SU-DHL-6 (cell line): ENCODE measurements around the gene SH2D1A.

Experiments
- CTCF ChIP-seq: fragments of 200-600 bp; sonication (generic); IDR thresholded peaks from one replicate; pipeline ENCODE4 v1.5.1; 2017; ENCODE audit warnings: antibody characterized with exemption, mild to moderate bottlenecking, low read length, moderate library complexity; ENCODE audit not compliant: insufficient read depth, poor library complexity, severe bottlenecking
- EZH2phosphoT487 ChIP-seq: fragments of 200-600 bp; sonication (generic), shearing (Covaris generic); conservative IDR thresholded peaks from 2 replicates; pipeline ENCODE4 v1.6.1; 2018; ENCODE audit warnings: mild to moderate bottlenecking, antibody characterized with exemption, low read length, moderate library complexity, mixed read lengths

- TF ChIP-seq CTCF = no peak
- no peak for TF ChIP-seq EZH2phosphoT487
Observed at GRCh38 chrX:124406294-124407014, 60.1 kb downstream of the SH2D1A start.
